Pericardium fibroblast (primary cell): ENCODE results near the gene MPHOSPH9. TPM values are rescaled to one million over a fixed set of nuclear protein-coding genes. Genes with fewer than 3 reads are reported as not detected.

ENCODE experiments used
- total RNA-seq: library from RNA; depleted of rRNA; stranded (reverse); fragments of >200 nt; gene quantifications from 2 replicates; pipeline ENCODE4 v1.2.3, GENCODE V29; 2015

Gene MPHOSPH9
- 5.1 and 9.3 TPM in 2 replicates for total RNA-seq

GRCh38 chr12:123232807-123233504, at the start of gene MPHOSPH9, which contains the start of gene MTRFR:
TSS of gene MPHOSPH9 (minus strand) at chr12:123233141. CDS start at chr12:123230364, 2,777 bp downstream.
TSS of gene MTRFR (plus strand) at chr12:123233436. CDS start at chr12:123253675, 20,239 bp downstream.

DNA sequence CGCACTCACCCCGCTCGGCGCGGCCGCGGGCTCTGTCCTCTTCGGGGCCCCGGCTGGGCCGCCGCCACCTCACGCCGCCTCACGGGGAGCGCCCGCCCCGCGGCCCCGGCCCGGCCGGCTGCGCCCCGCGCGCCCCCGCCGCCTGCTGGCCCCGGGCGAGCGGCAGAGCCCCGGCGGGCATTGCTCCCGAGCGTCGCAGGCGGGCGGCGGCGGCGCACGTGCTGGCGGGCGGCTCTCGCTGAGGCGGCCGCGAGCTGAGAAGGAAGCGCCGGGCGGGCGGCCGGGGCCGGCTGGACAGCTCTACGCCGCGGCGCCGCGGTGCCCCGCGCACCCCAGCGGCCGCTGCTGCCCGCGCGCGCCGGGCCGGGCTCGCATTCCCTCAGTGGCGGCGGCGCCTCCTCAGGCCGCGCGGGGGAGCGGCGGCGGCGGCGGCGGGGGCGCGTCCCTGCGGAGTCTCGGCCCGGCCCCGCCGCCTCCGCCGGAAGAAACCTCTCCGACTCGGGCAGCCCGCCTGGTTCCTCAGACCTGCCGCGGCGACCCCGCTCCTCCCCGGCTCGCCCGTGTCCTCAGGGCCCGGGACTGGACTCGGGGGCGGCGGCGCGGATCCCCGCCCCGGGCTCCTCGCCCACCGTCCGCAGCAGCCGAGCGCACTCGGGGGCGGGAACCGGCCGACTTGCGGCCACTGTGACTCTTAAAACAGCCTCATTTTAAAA, 82.0 kb downstream of the MPHOSPH9 start, which contains the start of gene PITPNM2:
Gene PITPNM2, minus strand, starts transcription at position 347 of the 713 bp plus-strand sequence. CDS start 116,500 bp downstream, outside the sequence.

Other genes with a start within 250 kb of the MPHOSPH9 start
- 1.9 and 2.2 TPM in 2 replicates for gene PITPNM2, start 82.1 kb downstream of the MPHOSPH9 start, total RNA-seq
- gene MTRFR, start 295 bp upstream of the MPHOSPH9 start, total RNA-seq: 7.0 and 8.5 TPM in 2 replicates
- gene CDK2AP1, start 38.7 kb upstream of the MPHOSPH9 start, total RNA-seq: 208 and 239 TPM in 2 replicates
- 14.0 and 15.6 TPM in 2 replicates for gene SBNO1, start 131.7 kb upstream of the MPHOSPH9 start, total RNA-seq
- gene KMT5A, start 151.0 kb upstream of the MPHOSPH9 start, total RNA-seq: 19.0 and 26.7 TPM in 2 replicates
- gene RILPL2, start 203.5 kb upstream of the MPHOSPH9 start, total RNA-seq: 7.1 and 7.4 TPM in 2 replicates
- gene SNRNP35, start 225.0 kb upstream of the MPHOSPH9 start, total RNA-seq: 7.8 and 13.4 TPM in 2 replicates